Fibroblast of skin of left biceps (primary cell): ENCODE measurements around the gene NUP85.
"Not testable (repeated sequence)": the region's sequence is repeated elsewhere in the genome, so short reads cannot be mapped to it uniquely, and the experiment has no call there.

Experiments used
- DNase-seq, 2 experiments: peaks; one replicate each; pipeline ENCODE4 v3.0.0-alpha.2; 2013; ENCODE audit warnings: low read depth in 2 of 2

Gene NUP85

GRCh38 chr17:75241996-75242460, 36.5 kb downstream of the NUP85 start:
- DNase-seq, result no peak

DNA sequence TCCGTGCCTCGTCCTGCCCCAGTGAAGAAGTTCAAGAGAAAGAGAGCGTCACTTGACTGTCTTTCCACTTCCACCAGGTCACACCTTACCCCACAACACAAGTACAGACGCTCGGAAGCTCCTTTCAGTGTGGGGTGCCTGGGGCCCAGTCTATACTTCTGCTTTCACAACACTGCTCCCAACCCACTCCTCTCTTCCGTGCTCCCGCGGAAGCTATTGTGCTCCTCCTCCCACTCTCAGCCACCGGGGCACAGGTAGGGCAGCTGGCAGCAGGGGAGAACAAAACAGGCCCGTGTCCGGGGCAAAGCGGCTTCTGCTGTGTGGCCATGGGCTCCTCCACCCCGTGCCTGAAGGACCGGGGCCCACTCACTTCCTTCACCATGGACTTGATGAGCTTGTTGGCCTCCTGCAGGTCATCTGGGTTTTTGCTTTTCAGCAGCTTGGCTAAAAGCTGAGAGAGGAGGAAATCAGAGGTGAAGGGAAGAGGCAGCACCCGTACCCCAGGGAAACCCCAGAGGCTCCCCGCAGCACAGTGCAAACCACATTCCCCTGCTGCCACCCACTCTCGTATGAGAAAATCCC, 37.1 kb downstream of the NUP85 start:
- DNase-seq, result no peak

- DNase-seq, result no peak
These were observed 38.8 kb downstream of the NUP85 start for GRCh38 chr17:75244133-75244866.

DNA sequence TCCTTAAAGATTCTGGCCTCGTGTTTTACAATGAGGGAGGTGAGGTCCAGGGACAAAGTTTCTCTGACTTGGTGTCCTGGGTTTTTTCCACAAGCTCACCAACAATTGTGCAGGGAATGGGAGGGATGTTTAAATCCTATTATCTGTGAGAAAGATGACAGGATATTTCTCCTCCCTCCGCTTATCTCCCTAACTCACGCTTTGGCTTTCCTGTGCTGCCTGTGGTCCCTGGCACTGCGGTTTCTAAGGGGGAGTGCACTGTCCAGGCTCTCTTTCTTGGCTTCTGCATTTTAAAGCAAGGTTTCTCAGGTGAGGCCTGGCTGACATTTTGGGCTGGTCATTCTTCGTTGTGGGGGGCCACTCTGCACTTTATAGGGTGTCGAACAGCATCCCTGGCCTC, 39.5 kb downstream of the NUP85 start:
- DNase-seq, result no peak

DNA sequence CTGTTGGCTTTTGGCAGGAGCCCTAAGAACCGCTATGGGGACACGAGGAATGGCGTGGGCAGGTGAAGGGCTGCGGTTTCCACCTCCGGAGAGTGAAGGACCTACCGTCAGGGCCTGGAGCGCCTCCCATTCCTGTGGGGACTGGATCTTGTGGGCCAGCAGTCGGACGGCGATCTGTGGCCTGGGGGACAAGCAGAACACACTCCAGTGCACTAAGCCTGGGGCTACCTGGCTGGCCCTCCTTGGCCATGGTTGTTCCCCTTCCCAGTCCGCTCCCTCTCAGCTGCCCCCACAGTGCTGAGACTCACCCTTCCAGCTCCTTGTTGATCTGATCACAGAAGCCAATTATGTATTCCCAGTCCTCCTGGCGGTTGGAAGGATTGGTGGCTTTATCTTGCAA, 40.9 kb downstream of the NUP85 start:
- DNase-seq, result no peak

GRCh38 chr17:75249564-75249963, 44.1 kb downstream of the NUP85 start:
- DNase-seq, result no peak

DNA sequence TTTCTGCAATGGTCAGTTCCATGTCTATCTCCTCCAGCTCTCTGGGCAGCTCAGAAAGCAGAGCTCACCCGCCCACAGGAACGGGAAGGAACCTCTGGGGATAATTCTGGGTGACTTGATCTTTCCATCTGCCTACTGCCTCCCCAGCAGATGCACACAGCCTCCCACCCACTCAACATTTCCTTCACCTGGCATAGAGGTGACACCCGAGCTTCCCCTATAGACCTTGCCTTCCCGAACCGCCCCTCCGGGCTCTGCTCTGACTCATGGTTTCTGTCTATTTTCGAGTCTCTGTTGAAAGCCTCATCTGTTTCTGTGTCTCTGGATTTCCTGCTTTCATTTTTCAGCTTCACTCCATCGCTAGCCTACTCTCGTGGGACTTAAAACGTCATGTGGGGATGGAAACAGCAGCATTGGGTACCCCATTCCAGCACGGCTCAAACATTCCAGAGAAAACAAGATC, 44.6 kb downstream of the NUP85 start:
- DNase-seq, result peak in 1 of 2 experiments; percentile 26

DNA sequence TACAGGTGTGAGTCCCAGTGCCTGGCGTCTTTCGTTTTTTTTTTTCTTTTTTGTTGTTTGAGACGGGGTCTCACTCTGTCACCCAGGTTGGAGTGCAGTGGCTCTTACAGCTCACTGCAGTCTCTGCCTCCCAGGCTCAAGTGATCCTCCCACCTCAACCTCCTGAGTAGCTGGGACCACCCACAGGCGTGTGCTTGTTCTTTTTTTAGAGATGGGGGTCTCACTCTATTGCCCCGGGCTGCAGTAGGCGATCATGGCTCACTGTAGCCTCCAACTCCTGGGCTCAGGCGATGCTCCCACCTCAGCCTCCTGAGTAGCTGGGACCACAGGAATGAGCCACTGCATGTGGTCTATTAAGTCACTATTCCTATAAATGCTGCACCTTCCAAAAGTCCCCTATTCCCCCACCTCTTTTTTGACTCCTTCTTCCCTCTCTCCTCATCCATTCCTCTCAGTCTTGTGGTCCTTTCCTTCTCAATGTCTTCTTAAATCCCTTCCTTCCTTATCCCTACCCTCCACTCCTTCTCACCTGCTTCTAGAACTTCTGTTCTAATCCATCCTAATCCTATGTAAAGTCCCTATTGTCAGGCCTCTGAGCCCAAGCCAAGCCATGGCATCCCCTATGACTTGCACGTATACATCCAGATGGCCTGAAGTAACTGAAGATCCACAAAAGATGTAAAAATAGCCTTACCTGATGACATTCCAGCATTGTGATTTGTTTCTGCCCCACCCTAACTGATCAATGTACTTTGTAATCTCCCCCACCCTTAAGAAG, 46.7 kb downstream of the NUP85 start:
- DNase-seq, result no peak

DNA sequence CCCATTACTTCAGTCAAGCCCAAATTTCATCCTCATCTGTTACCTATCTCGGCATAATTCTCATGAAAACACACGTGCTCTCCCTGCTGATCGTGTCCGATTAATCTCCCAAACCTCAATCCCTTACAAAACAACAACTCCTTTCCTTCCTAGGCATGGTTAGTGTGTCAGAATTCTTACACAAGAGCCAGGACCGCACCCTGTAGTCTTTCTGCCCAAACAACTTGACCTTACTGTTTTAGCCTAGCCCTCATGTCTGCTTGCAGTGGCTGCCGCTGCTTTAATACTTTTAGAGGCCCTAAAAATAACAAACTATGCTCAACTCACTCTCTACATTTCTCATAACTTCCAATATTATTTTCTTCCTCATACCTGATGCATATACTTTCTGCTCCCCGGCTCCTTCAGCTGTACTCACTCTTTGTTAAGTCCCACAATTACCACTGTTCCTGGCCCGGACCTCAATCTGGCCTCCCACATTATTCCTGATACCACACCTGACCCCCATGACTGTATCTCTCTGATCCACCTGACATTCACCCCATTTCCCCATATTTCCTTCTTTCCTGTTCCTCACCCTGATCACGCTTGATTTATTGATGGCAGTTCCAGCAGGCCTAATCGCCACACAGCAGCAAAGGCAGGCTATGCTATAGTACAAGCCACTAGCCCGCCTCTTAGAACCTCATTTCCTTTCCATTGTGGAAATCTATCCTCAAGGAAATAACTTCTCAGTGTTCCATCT, 50.6 kb downstream of the NUP85 start:
- DNase-seq, result not testable (repeated sequence)

GRCh38 chr17:75257228-75257627, 51.7 kb downstream of the NUP85 start:
- not testable (repeated sequence) for DNase-seq

- no peak for DNase-seq
These were observed 55.3 kb downstream of the NUP85 start for GRCh38 chr17:75260641-75261335.

- DNase-seq, result peak; percentile 83 to 87
These were observed 56.0 kb downstream of the NUP85 start, which contains the start of the genes GGA3 and MRPS7 for GRCh38 chr17:75261336-75262111. TSS of gene GGA3 (minus strand) at chr17:75261606. CDS start at chr17:75261587, 19 bp downstream. TSS of gene MRPS7 (plus strand) at chr17:75261879. CDS start at chr17:75261901, 22 bp downstream.

GRCh38 chr17:75262112-75262606, 56.7 kb downstream of the NUP85 start:
- DNase-seq, result no peak

DNA sequence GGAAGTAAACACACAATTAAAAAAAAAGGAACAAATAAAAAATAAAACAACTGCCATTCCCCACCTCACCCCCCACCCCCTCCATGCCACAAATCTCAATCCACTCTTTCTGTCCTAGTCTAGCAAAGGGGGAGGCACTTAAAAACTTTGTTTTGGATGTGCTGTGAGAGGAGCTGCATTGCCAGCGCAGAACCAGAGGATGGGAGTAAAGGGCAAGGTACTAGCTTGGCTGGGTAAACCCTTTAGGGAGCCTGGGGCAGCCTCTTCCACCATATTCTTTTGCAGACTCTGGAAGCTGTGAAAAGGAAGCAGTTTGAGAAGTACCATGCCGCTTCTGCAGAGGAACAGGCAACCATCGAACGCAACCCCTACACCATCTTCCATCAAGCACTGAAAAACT, 57.6 kb downstream of the NUP85 start:
- no peak for DNase-seq

DNA sequence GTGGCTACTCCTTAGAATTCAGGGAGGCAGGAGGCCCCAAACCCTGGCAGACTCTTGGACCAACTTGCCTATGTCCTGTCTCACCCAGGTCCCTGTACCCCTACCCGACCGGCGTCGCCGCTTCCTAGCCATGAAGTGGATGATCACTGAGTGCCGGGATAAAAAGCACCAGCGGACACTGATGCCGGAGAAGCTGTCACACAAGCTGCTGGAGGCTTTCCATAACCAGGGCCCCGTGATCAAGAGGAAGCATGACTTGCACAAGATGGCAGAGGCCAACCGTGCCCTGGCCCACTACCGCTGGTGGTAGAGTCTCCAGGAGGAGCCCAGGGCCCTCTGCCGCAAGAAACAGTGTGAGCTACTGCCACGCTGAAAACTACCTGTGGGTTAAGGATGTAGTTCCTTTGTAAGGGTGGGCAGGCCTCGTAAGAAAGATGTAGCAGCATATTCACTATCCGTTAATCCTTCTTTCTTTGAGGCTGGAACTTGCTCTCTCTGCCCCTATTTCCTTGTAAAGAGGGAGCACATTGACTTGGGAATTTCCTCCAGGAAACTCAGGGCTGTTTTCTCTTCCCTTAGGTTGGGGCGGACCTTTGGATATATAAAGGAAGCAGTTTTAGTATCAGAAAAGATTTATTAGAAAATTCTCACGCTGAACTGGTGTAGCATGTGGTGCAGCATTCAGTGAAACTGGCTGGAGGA, 60.3 kb downstream of the NUP85 start:
- DNase-seq, result no peak

DNA sequence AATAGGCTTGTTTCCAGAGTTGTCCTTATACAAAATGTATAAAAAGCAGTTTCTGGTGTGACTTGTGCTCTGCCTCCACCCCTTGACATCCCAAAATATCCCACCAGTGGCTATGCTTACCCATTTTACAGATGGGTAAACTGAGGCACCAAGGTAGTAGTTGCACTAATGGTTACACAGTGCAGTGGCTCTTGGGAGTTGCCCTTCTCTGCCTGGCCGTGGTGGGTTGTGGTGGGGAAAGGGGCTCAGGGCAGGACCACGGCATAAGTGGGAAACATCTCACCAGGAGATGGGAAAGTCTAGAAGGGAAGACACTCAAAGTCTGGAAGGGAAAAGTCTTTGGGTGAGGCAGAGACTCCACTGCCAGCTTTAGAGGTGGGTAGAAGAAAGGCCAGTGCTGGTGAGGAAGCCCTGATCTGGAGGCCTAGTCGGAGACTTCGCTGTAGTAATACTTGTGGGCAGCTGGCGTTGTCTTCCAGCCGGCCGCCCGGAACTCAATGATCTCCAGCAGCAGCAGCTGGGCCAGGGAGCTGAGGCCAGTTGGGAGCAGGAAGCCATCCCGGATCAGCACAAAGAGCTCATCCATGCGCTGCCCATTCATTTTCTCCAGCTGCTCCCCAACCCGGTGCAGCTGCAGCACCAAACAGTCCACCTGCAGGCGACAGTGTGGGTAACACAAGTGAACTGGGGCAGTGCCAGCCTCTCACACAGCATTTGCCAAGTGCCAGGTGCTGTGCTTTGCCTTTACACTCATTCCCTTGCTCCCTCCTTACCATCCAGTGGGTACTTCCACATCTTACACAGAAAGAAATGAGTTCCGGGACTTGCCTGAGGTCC, 61.1 kb downstream of the NUP85 start:
- DNase-seq, result no peak

GRCh38 chr17:75267153-75267410, 61.6 kb downstream of the NUP85 start:
- DNase-seq, result no peak

DNA sequence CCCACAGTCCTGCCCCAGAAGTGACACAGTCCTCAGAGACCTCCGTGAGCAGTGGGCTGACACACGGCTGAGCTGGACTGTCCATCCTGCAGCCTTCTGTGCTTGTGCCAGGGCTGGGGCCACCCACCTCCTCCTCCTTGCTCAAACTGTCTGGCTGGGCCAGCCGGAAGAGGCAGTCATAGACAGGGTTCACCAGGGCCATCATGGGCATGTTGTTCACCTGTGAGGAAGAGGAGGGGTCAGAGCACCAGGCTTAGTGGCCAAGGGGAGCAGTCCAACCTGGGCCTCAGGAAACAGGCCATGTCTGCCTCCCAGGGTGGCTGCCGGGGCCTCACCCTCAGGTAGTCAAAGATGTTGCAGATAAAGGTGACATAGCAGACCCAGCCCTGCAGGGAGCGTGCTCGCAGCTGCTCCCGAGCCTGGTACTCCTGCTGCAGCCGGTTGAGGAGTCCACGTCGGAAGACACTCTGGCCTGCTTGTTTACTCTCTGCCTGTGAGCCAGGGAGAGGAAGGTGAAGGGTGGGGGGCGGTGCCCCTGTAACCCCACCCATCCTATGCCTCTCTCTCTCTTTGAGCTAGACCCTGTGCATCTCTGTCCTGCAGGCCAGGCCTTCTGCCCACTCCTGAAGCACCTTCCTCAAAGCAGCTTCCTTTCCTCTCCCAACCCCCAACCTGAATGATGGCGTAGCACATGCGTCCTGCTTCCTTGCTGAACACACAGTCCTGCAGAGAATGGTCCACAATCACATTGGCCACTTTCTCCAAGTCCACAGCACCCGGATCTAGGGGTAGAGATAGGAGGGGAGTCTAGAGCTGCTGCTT, 62.1 kb downstream of the NUP85 start:
- DNase-seq, result no peak
